ENCODE results near the gene SGPL1. TPM values are rescaled to one million over a fixed set of nuclear protein-coding genes. Genes with fewer than 3 reads are reported as not detected.
"Not testable (repeated sequence)": the region's sequence is repeated elsewhere in the genome, so short reads cannot be mapped to it uniquely, and the experiment has no call there.

The SGPL1 gene
- polyA plus RNA-seq, 1 donor from 2014 or later: 33.4 TPM

GRCh38 chr10:70856454-70856853 is 40.7 kb downstream of the SGPL1 start:
- Histone ChIP-seq H3K36me3 (ENCODE audit: insufficient read depth, low read length) (peaks cover 11% of the 10 kb centered on the region), H3K9ac (ENCODE audit: low read length) (no peak overlapping the region), H3K4me3 (ENCODE audit: low read length) (no peak overlapping the region), H3K9me2 (ENCODE audit: insufficient read depth, low read length) (no peaks in the 10 kb centered on the region), H3K27me3 (ENCODE audit: insufficient read depth, low read depth, low read length) (no peaks in the 10 kb centered on the region), H3K9me3 (ENCODE audit: low read length) (no peaks in the 10 kb centered on the region), H3K27ac (ENCODE audit: low read length) (no peak overlapping the region), H3K79me2 (replicated peaks; ENCODE audit: insufficient read depth, low read length) (no peaks in the 10 kb centered on the region), H4K20me1 (ENCODE audit: insufficient read depth) (no peaks in the 10 kb centered on the region), H3F3A (ENCODE audit: insufficient read depth, low read length, poor library complexity, severe bottlenecking) (no peaks in the 10 kb centered on the region), H3K4me2 (ENCODE audit: low read length) (no peak overlapping the region), H2AFZ (ENCODE audit: low read depth, low read length) (no peak overlapping the region)
- no peak for TF ChIP-seq EZH2 (IDR thresholded peaks at IDR 0.05; ENCODE audit: borderline replicate concordance, insufficient read depth, low read length, poor library complexity, severe bottlenecking)
- TF ChIP-seq SMC3 (conservative IDR thresholded peaks at IDR 0.05; ENCODE audit: poor library complexity): no peak
- no peak for TF ChIP-seq REST (IDR thresholded peaks at IDR 0.05; ENCODE audit: borderline replicate concordance)
- no peak for TF ChIP-seq EP300 (conservative IDR thresholded peaks at IDR 0.05; ENCODE audit: poor library complexity, severe bottlenecking)
- TF ChIP-seq RAD21 (conservative IDR thresholded peaks at IDR 0.05): no peak
- TF ChIP-seq MXI1 (conservative IDR thresholded peaks at IDR 0.05; ENCODE audit: poor library complexity, severe bottlenecking): no peak
- no peak for TF ChIP-seq TAF1 (IDR thresholded peaks at IDR 0.05; ENCODE audit: low read depth)

GRCh38 chr10:70858759-70859158 is 43.0 kb downstream of the SGPL1 start:
- Histone ChIP-seq H3K9me2 (ENCODE audit: insufficient read depth, low read length) (no peaks in the 10 kb centered on the region), H3K27ac (ENCODE audit: low read length) (no peak overlapping the region), H4K20me1 (ENCODE audit: insufficient read depth) (no peaks in the 10 kb centered on the region), H3K79me2 (replicated peaks; ENCODE audit: insufficient read depth, low read length) (no peaks in the 10 kb centered on the region), H3K4me3 (ENCODE audit: low read length) (no peak overlapping the region), H3K9me3 (ENCODE audit: low read length) (no peaks in the 10 kb centered on the region), H3K36me3 (ENCODE audit: insufficient read depth, low read length) (peaks cover 11% of the 10 kb centered on the region), H3K4me2 (ENCODE audit: low read length) (no peak overlapping the region), H2AFZ (ENCODE audit: low read depth, low read length) (no peak overlapping the region), H3F3A (ENCODE audit: insufficient read depth, low read length, poor library complexity, severe bottlenecking) (no peaks in the 10 kb centered on the region), H3K27me3 (ENCODE audit: insufficient read depth, low read depth, low read length) (no peaks in the 10 kb centered on the region), H3K9ac (ENCODE audit: low read length) (no peak overlapping the region)
- TF ChIP-seq REST (IDR thresholded peaks at IDR 0.05; ENCODE audit: borderline replicate concordance): no peak

GRCh38 chr10:70861495-70862197 is 45.9 kb downstream of the SGPL1 start:
- H3K4me2 ChIP-seq (ENCODE audit: low read length); H3K4me3 ChIP-seq (ENCODE audit: low read length); H3K27me3 ChIP-seq (ENCODE audit: insufficient read depth, low read depth, low read length); H3K36me3 ChIP-seq (ENCODE audit: insufficient read depth, low read length); H3K9me2 ChIP-seq (ENCODE audit: insufficient read depth, low read length); H2AFZ ChIP-seq (ENCODE audit: low read depth, low read length); H3K79me2 ChIP-seq (replicated peaks; ENCODE audit: insufficient read depth, low read length); H3K9ac ChIP-seq (ENCODE audit: low read length); H4K20me1 ChIP-seq (ENCODE audit: insufficient read depth); H3F3A ChIP-seq (ENCODE audit: insufficient read depth, low read length, poor library complexity, severe bottlenecking); H3K27ac ChIP-seq (ENCODE audit: low read length); H3K9me3 ChIP-seq (ENCODE audit: low read length): not testable (repeated sequence)

Data from neural cell (in vitro differentiated cells).